ENCODE measurements around the gene ZFYVE28.

- no peak for TF ChIP-seq CTCF (IDR thresholded peaks at IDR 0.05)
- no peak for TF ChIP-seq EZH2 (IDR thresholded peaks at IDR 0.05; ENCODE audit: borderline replicate concordance, insufficient read depth, low read depth, low read length, poor library complexity, severe bottlenecking)
Measured at GRCh38 chr4:2320152-2320551, 98.3 kb downstream of the ZFYVE28 start.

Measured in B cell (primary cell).